Measurements from ENCODE around the gene XYLT1. TPM values are rescaled to one million over a fixed set of nuclear protein-coding genes. Genes with fewer than 3 reads are reported as not detected.

Gene XYLT1
- total and polyA plus RNA-seq, 2 of the 13 experiments (the other 11 are each of a cell fraction or from before 2014, with no cell fraction given), result not detected

DNA sequence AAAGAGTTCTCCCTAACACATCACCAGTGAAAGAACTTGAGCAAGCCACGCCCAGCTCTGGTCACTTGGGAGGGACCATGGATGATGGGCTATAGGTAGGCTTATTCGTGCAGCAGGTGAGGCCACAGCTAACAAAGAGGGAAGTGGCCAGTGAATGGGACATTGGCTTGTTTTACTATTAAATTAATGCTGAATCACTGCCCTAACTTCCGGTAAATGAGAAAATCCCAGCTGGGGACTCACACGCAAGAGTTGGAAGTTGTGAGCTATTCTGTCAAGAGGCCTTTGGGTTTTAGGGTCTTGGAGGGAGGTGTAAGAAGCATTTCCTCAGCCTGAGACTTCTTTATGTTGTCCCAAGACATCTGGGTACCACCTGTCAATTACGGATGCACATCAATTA is 315.3 kb downstream of the XYLT1 start:
- in situ Hi-C loops (cut with HindIII; ENCODE audit: extremely low pct_ligation_motif_present, low pct_unique_long_range_greater_than_20kb), result no loop called here
- ATAC-seq, result no peak

More for the DNA sequence above, 315.3 kb downstream of the XYLT1 start:
- Histone ChIP-seq H4K20me1 (ENCODE audit: insufficient read depth, low read length) (no peaks in the 10 kb centered on the region), H3K27ac (ENCODE audit: extremely low read length, insufficient read depth, low read length) (no peak overlapping the region), H3K27me3 (ENCODE audit: control insufficient read depth in 1 of 2, insufficient read depth in 2 of 2, low read length in 2 of 2) (peaks cover 0 to 8% of the 10 kb centered on the region in 2 experiments; a peak in 1 of 5 replicates), H3K9ac (ENCODE audit: insufficient read depth, low read depth, low read length) (no peak overlapping the region), H3K4me1 (ENCODE audit: insufficient read depth, low read length) (no peaks in the 10 kb centered on the region), H3K4me2 (ENCODE audit: low read depth, low read length) (no peak overlapping the region), H3K36me3 (replicated peaks in 1 of 2; ENCODE audit: control insufficient read depth in 1 of 2, insufficient read depth in 2 of 2, low read length in 2 of 2) (no peaks in the 10 kb centered on the region), H3K9me3 (ENCODE audit: low read length) (no peaks in the 10 kb centered on the region), H2AFZ (ENCODE audit: low read length) (no peak overlapping the region), H3K4me3 (replicated peaks in 1 of 3; ENCODE audit: insufficient read depth in 1 of 3, low read depth in 2 of 3, low read length in 3 of 3) (no peak overlapping the region), H3K79me2 (ENCODE audit: insufficient read depth, low read length) (no peaks in the 10 kb centered on the region)
- no peak for FAIRE-seq
- intact Hi-C loops (cut with micrococcal nuclease; ENCODE audit: unreplicated experiment), result no loop called here
- DNase-seq (ENCODE audit: low spot score), result no peak
- ChIA-PET POLR2A (no interaction called here), CTCF (ENCODE audit: low intra/inter-chr PET ratio, low total read pairs) (no interaction called here)
- no TSS peak for BruUV-seq (replicated peaks)
- 31% methylated on average over 5 of the region's 5 CpGs for WGBS (ENCODE audit: low lambda C conversion rate)
- TF ChIP-seq SNAPC2 (CRISPR knock-in tag; IDR thresholded peaks at IDR 0.05), result no peak
- TF ChIP-seq, protein P1, sequence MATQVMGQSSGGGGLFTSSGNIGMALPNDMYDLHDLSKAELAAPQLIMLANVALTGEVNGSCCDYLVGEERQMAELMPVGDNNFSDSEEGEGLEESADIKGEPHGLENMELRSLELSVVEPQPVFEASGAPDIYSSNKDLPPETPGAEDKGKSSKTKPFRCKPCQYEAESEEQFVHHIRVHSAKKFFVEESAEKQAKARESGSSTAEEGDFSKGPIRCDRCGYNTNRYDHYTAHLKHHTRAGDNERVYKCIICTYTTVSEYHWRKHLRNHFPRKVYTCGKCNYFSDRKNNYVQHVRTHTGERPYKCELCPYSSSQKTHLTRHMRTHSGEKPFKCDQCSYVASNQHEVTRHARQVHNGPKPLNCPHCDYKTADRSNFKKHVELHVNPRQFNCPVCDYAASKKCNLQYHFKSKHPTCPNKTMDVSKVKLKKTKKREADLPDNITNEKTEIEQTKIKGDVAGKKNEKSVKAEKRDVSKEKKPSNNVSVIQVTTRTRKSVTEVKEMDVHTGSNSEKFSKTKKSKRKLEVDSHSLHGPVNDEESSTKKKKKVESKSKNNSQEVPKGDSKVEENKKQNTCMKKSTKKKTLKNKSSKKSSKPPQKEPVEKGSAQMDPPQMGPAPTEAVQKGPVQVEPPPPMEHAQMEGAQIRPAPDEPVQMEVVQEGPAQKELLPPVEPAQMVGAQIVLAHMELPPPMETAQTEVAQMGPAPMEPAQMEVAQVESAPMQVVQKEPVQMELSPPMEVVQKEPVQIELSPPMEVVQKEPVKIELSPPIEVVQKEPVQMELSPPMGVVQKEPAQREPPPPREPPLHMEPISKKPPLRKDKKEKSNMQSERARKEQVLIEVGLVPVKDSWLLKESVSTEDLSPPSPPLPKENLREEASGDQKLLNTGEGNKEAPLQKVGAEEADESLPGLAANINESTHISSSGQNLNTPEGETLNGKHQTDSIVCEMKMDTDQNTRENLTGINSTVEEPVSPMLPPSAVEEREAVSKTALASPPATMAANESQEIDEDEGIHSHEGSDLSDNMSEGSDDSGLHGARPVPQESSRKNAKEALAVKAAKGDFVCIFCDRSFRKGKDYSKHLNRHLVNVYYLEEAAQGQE (IDR thresholded peaks at IDR 0.05; ENCODE audit: borderline replicate concordance in 1 of 2, low read depth in 1 of 2, low read length in 2 of 2), result no peak
- no peak for TF ChIP-seq CREB1 (IDR thresholded peaks at IDR 0.05)
- TF ChIP-seq CREB1 (CRISPR knock-in tag; IDR thresholded peaks at IDR 0.05), result no peak
- TF ChIP-seq MATR3 (CRISPR knock-in tag; IDR thresholded peaks at IDR 0.05), result no peak
- TF ChIP-seq, protein P2, sequence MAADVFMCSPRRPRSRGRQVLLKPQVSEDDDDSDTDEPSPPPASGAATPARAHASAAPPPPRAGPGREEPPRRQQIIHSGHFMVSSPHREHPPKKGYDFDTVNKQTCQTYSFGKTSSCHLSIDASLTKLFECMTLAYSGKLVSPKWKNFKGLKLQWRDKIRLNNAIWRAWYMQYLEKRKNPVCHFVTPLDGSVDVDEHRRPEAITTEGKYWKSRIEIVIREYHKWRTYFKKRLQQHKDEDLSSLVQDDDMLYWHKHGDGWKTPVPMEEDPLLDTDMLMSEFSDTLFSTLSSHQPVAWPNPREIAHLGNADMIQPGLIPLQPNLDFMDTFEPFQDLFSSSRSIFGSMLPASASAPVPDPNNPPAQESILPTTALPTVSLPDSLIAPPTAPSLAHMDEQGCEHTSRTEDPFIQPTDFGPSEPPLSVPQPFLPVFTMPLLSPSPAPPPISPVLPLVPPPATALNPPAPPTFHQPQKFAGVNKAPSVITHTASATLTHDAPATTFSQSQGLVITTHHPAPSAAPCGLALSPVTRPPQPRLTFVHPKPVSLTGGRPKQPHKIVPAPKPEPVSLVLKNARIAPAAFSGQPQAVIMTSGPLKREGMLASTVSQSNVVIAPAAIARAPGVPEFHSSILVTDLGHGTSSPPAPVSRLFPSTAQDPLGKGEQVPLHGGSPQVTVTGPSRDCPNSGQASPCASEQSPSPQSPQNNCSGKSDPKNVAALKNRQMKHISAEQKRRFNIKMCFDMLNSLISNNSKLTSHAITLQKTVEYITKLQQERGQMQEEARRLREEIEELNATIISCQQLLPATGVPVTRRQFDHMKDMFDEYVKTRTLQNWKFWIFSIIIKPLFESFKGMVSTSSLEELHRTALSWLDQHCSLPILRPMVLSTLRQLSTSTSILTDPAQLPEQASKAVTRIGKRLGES (CRISPR knock-in tag; IDR thresholded peaks at IDR 0.05; ENCODE audit: borderline replicate concordance), result no peak
- TF ChIP-seq SNRNP70 (IDR thresholded peaks at IDR 0.05; ENCODE audit: low read depth, low read length), result no peak
- no peak for TF ChIP-seq SMAD3 (CRISPR knock-in tag; IDR thresholded peaks at IDR 0.05)
- no peak for TF ChIP-seq ZBTB21 (CRISPR knock-in tag; IDR thresholded peaks at IDR 0.05)
- TF ChIP-seq, protein P3, sequence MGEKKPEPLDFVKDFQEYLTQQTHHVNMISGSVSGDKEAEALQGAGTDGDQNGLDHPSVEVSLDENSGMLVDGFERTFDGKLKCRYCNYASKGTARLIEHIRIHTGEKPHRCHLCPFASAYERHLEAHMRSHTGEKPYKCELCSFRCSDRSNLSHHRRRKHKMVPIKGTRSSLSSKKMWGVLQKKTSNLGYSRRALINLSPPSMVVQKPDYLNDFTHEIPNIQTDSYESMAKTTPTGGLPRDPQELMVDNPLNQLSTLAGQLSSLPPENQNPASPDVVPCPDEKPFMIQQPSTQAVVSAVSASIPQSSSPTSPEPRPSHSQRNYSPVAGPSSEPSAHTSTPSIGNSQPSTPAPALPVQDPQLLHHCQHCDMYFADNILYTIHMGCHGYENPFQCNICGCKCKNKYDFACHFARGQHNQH (CRISPR knock-in tag; IDR thresholded peaks at IDR 0.05), result no peak
- no peak for TF ChIP-seq ZFP37 (CRISPR knock-in tag; IDR thresholded peaks at IDR 0.05; ENCODE audit: borderline replicate concordance)
- TF ChIP-seq IKZF4 (CRISPR knock-in tag; IDR thresholded peaks at IDR 0.05; ENCODE audit: borderline replicate concordance, low read depth, not compliant biosample characterization), result no peak
- no peak for TF ChIP-seq ZFP62 (CRISPR knock-in tag; IDR thresholded peaks at IDR 0.05)
- no peak for TF ChIP-seq ZSCAN21 (CRISPR knock-in tag; IDR thresholded peaks at IDR 0.05; ENCODE audit: borderline replicate concordance)
- no peak for TF ChIP-seq ZNF274 (CRISPR knock-in tag; IDR thresholded peaks at IDR 0.05)

All from HepG2 (cell line).